ENCODE measurements around the gene KHK. TPM values are rescaled to one million over a fixed set of nuclear protein-coding genes. Genes with fewer than 3 reads are reported as not detected.

The KHK gene
- total and polyA plus RNA-seq, 12 donors: 0.32 to 4.6 (median 2.2) TPM

- DNase-seq: no peak
- H3K4me1 ChIP-seq: peaks cover 5 to 27% (median 21%) of the 10 kb centered on the region in 9 donors
- intact Hi-C loops (cut with DNase I): loop anchor here in 8 of 10 donors (5.0 to 10.0 kb wide), 6 partner anchors 37 to 127 kb away; partner anchors contain the start of genes TMEM214 (in 4 of the 8) and AGBL5 (in 2 of the 8)
- no peaks in the 10 kb centered on the region for H3K9me3 ChIP-seq
- 89 to 92% methylated on average over 14 of the region's 14 CpGs for WGBS, 2 donors
- no peaks in the 10 kb centered on the region for H3K36me3 ChIP-seq
- H3K27ac ChIP-seq: no peak overlapping the region
- no peak overlapping the region for H3K4me3 ChIP-seq
- H3K27me3 ChIP-seq: no peaks in the 10 kb centered on the region
- TF ChIP-seq, protein P1, sequence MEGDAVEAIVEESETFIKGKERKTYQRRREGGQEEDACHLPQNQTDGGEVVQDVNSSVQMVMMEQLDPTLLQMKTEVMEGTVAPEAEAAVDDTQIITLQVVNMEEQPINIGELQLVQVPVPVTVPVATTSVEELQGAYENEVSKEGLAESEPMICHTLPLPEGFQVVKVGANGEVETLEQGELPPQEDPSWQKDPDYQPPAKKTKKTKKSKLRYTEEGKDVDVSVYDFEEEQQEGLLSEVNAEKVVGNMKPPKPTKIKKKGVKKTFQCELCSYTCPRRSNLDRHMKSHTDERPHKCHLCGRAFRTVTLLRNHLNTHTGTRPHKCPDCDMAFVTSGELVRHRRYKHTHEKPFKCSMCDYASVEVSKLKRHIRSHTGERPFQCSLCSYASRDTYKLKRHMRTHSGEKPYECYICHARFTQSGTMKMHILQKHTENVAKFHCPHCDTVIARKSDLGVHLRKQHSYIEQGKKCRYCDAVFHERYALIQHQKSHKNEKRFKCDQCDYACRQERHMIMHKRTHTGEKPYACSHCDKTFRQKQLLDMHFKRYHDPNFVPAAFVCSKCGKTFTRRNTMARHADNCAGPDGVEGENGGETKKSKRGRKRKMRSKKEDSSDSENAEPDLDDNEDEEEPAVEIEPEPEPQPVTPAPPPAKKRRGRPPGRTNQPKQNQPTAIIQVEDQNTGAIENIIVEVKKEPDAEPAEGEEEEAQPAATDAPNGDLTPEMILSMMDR (IDR thresholded peaks at IDR 0.05): no peak
- ATAC-seq: no peak
These were observed 2.8 kb downstream of the KHK start for GRCh38 chr2:27089111-27089954.

DNA sequence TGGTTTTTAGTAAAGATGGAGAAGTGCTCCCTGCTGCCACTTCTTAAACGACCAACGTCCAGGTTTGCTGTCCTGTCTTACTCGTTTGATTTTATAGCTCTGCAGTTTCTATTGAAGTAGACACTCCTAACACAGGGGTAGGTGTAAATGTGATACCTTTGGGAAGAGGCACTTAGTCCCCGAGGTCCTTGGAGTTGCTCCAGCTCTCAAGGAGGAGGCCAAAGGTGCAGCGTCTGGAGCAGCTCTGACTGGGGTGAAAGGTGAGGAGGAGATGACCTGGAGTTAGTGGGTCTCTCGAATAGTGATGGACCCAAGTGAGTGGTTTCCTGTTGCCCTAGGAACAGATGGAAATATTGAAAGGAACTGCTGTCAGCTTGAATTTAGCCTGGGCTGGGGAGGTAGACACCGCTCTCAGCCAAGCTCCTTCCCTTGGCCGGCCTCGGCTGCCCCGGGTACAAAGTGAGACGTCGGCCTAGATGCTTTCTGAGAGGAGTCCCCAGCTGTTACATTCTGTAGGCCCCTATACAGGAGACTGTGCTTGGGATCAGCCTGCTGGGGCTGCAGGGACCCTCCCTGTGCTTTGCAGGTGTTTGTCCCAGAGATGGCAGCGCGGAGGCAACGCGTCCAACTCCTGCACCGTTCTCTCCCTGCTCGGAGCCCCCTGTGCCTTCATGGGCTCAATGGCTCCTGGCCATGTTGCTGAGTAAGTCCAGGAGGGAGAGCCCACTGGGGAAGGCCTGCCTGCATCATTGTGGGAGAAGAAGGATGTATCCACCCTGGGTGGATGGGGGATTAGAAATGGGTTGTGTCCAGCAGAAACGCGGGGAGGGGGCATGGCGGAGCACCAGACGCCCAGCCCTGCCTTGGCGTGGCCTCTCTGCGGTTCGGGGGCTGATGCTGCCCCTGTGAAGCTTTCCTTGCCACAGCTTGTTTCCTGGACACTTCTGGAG, 5.4 kb downstream of the KHK start:
- TF ChIP-seq, protein P1 (IDR thresholded peaks at IDR 0.05): no peak
- no peak for DNase-seq
- H3K27ac ChIP-seq: no peak overlapping the region

DNA sequence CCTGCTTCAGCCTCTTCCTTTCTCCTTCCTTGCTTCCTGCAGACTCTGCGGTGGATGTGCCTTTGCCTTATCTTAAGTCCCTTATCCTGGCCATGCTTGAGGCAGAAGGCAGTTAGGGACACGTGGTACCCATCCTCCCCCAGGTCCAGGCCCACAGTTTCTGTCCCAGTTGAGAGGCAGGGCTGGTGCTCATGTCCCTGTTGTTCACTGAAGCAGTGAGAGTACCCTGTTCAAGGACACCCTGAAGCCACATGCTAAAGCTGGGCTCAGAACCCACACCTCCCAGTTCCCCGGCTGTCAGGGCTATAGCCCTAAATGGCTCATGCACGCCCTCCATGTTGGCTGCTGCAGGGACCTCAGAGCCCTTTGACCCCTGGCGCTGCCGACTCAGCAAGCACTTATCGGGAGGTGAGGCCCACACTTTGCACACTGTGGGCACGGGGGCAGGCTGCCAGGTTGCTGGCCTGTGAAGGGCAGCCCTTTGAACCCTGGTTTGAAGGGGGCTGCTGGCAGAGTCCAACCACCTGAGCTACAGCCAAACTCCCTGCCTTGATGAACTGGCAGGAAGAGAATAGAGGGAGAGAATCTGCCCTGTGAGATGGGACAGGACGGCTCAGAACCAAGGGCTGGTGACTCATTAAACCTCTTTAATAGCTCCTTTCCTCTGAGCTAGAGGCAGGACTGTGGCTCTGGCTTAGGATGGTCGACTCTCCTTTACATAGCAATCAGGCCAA, 6.3 kb downstream of the KHK start:
- intact Hi-C loops (cut with DNase I): loop anchor here in 2 of 10 donors (10.0 kb wide), 1 partner anchor 212 kb away; the partner anchor contains the start of gene UCN (in 2 of the 2)
- Histone ChIP-seq H3K9me3 (no peaks in the 10 kb centered on the region), H3K4me3 (no peak overlapping the region), H3K36me3 (no peaks in the 10 kb centered on the region), H3K27me3 (no peaks in the 10 kb centered on the region), H3K27ac (no peak overlapping the region), H3K4me1 (peaks cover 0 to 14% (median 12%) of the 10 kb centered on the region in 9 donors)
- DNase-seq (no peak), ATAC-seq (no peak)
- WGBS, 2 donors: 76 to 78% methylated on average over 10 of the region's 10 CpGs
- TF ChIP-seq, protein P1 (IDR thresholded peaks at IDR 0.05): no peak

More for the DNA sequence above, 5.4 kb downstream of the KHK start:
- no peak for ATAC-seq
- Histone ChIP-seq H3K9me3 (no peaks in the 10 kb centered on the region), H3K4me1 (peaks cover 4 to 22% (median 16%) of the 10 kb centered on the region in 9 donors), H3K36me3 (no peaks in the 10 kb centered on the region), H3K27me3 (no peaks in the 10 kb centered on the region), H3K4me3 (no peak overlapping the region)
- 78 to 79% methylated on average over 25 of the region's 25 CpGs for WGBS, 2 donors
- intact Hi-C loops (cut with DNase I): loop anchor here in 2 of 10 donors (10.0 kb wide), 1 partner anchor 213 kb away; the partner anchor contains the start of gene UCN (in 2 of the 2)
